Measurements from ENCODE around the gene BEST3. TPM values are rescaled to one million over a fixed set of nuclear protein-coding genes. Genes with fewer than 3 reads are reported as not detected.
"Not testable (repeated sequence)": the region's sequence is repeated elsewhere in the genome, so short reads cannot be mapped to it uniquely, and the experiment has no call there.

BEST3 gene
- total RNA-seq, 1 donor from 2014 or later = 0.73 TPM

DNA sequence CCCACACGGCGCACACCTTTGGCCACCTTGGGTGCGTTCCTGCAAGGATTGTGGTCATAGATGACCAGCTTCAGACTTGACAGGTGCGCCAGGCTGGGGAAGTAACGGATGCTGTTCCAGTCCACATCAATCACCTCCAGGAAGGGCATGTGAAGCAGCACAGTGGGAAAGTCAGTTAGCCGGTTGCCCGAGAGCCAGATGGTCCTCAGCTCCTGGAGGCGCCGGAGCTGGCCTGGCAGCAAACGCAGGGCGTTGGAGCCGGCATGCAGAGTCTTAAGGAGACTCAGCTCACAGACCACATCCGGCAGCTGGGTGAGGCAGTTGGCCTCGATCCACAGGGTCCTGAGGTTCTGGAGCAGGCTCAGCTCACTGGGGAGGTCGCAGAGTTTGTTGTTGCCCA, 89.0 kb downstream of the BEST3 start:
- intact Hi-C loops (cut with DNase I) = no loop called here
- no peak for DNase-seq (ENCODE audit: low spot score)

DNA sequence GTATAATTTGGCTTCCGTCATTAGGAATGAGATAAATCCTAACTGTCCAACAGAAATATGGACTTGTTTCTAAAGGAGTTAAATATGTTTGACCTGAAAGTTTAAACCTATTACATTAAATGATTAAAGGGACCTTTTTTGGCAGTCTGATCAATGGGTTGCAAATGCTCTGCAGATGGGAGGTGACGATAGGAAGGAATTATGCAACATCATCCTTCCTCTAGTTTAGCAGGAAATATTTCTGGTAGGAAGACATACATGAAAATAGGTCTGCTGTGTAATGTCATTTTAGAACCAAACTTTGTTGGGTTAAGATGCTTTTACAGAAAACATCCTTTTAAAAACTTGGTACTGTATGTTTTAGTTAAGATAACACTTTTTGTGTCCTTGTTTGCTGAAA, 91.0 kb downstream of the BEST3 start:
- intact Hi-C loops (cut with DNase I) = no loop called here
- DNase-seq (ENCODE audit: low spot score) = no peak

DNA sequence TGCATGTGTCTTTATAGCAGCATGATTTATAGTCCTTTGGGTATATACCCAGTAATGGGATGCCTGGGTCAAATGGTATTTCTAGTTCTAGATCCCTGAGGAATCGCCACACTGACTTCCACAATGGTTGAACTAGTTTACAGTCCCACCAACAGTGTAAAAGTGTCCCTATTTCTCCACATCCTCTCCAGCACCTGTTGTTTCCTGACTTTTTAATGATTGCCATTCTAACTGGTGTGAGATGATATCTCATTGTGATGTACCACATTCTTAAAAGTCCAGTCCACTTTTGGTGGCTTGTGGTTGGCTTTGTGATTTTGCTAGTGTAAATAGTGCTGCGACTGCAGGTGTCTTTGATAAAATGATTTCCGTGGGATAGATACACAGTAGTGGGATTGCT, 94.8 kb downstream of the BEST3 start:
- intact Hi-C loops (cut with DNase I); DNase-seq (ENCODE audit: low spot score): not testable (repeated sequence)

Other genes with a start within 250 kb of the BEST3 start
- gene FRS2, start 228.9 kb downstream of the BEST3 start, total RNA-seq = 22.6 TPM
- gene CCT2, start 113.8 kb downstream of the BEST3 start, total RNA-seq = 86.1 TPM
- gene LRRC10, start 88.4 kb downstream of the BEST3 start, total RNA-seq = 30.3 TPM
- 30.3 TPM for gene RAB3IP, start 39.6 kb upstream of the BEST3 start, total RNA-seq
- gene MYRFL, start 125.9 kb upstream of the BEST3 start, total RNA-seq = 0.32 TPM

Measured in cardiac septum (tissue), 1 donor.